Measurements from ENCODE around the gene XPOT. TPM values are rescaled to one million over a fixed set of nuclear protein-coding genes. Genes with fewer than 3 reads are reported as not detected.
A peak's percentile ranks its signal among the peaks of the same experiment; 100 is the strongest.

The XPOT gene
- total and polyA plus RNA-seq, 8 donors: 47.5 to 98.2 (median 54.9) TPM

- Histone ChIP-seq H3K27me3 (no peaks in the 10 kb centered on the region), H3K36me3 (no peaks in the 10 kb centered on the region), H3K27ac (no peak overlapping the region), H3K4me1 (no peaks in the 10 kb centered on the region), H3K9me3 (peaks cover 0 to 19% of the 10 kb centered on the region in 2 donors), H3K4me3 (no peak overlapping the region)
- no peak for ATAC-seq
- DNase-seq: no peak
- no peak for TF ChIP-seq CTCF (IDR thresholded peaks at IDR 0.05)
- intact Hi-C loops (cut with DNase I): no loop called here
Measured at GRCh38 chr12:64383675-64384074, 20.5 kb upstream of the XPOT start.

DNA sequence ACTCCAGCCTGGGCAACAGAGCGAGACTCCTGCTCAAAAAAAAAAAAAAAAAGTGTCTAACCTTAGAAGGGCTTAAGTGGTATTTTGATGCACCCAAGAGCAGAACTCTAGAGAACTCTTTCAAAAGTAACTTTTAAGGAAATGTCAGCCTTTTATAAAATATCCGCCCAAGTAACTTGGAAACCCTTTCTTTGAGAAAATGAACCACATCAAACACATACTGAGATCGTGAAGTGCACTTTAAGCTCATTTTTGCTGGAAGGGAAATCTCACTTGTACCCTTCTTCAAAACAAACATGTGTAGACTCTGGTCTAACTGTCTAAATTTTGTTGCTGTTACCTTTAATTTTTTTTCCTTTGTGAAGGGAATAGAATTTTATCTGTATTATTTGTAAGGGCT lies 19.2 kb upstream of the XPOT start:
- no peak overlapping the region for H3K27ac ChIP-seq
- H3K27me3 ChIP-seq: peaks cover 4 to 12% of the 10 kb centered on the region in 2 donors
- intact Hi-C loops (cut with DNase I): no loop called here
- H3K4me3 ChIP-seq: no peak overlapping the region
- no peak for TF ChIP-seq CTCF (IDR thresholded peaks at IDR 0.05)
- H3K9me3 ChIP-seq: peaks cover 0 to 12% of the 10 kb centered on the region in 2 donors
- peaks cover under 1 to 1% of the 10 kb centered on the region in 2 donors for H3K4me1 ChIP-seq
- no peaks in the 10 kb centered on the region for H3K36me3 ChIP-seq
- DNase-seq (no peak), ATAC-seq (no peak)

DNA sequence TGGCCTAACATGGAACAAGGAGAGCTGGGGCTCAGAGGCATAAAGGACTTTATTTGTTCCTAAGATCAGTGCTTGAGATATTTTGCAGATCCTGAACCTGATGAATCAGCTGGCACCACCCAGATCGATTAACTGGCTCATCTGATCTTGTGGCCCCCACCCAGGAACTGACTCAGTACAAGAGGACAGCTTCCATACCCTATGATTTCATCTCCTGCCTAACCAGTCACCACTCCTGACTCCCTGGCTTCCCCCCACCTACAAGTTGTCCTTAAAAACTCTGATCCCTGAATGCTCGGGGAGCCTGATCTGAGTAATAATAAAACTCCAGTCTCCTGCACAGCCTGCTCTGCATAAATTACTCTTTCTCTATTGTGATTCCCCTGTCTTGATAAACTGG lies 18.7 kb upstream of the XPOT start:
- H3K4me1 ChIP-seq: peaks cover 5 to 6% of the 10 kb centered on the region in 2 donors
- intact Hi-C loops (cut with DNase I): no loop called here
- H3K4me3 ChIP-seq: no peak overlapping the region
- peaks cover 0 to 8% of the 10 kb centered on the region in 2 donors for H3K9me3 ChIP-seq
- no peaks in the 10 kb centered on the region for H3K36me3 ChIP-seq
- peaks cover 9 to 16% of the 10 kb centered on the region in 2 donors for H3K27me3 ChIP-seq
- no peak for TF ChIP-seq CTCF (IDR thresholded peaks at IDR 0.05)
- DNase-seq (no peak), ATAC-seq (no peak)
- H3K27ac ChIP-seq: no peak overlapping the region

DNA sequence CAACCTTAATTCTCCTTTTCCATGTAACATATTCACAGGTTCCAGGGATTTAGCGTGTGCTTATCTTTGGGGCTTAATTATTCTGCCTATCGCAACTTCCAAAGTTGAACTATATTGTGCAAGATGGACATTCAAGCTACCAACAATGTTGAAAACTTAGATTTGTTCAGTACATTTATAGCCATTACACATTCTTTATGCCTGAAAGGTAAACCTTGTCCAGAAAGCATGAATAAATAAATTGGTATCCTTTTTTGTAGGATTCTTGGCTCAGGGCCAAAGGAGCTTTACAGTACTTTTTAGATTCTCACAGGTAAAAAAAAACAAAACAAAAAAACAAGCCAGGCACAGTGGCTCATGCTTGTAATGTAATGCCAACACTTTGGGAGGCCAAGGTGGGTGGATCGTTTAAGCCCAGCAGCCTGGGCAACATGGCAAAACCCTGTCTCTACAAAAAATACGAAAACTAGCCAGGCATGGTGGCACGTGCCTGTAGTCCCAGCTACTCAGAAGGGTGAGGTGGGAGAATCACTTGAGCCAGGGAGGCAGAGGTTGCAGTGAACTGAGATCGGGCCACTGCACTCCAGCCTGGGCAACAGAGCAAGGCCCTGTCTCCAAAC lies 16.9 kb upstream of the XPOT start:
- Histone ChIP-seq H3K27ac (no peak overlapping the region), H3K36me3 (no peaks in the 10 kb centered on the region), H3K4me3 (no peak overlapping the region), H3K27me3 (peaks cover 14 to 34% of the 10 kb centered on the region in 2 donors), H3K4me1 (peaks cover 8 to 9% of the 10 kb centered on the region in 2 donors), H3K9me3 (no peaks in the 10 kb centered on the region)
- peak in 1 of 4 donors; percentile 8 for DNase-seq
- ATAC-seq: no peak
- no peak for TF ChIP-seq CTCF (IDR thresholded peaks at IDR 0.05)
- intact Hi-C loops (cut with DNase I): no loop called here

DNA sequence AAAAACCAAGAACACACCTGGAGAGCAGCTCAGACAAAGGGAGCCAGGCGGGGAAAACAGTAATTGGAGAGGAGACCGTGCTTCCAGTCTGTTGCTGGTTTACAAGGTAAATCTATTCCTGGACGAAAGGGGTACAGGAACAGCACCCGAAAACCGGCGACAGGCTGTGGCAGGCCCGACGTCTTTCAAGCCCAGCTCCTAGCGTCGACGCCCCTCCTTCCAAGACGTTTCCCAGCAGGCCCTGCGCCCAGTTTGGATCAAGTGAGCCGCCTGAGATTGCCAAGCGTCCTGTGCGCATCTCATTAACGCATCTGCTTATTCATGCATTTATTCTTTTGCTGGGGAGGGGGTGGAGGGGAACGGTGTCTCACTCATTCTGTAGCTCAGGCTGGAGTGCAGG lies 15.0 kb upstream of the XPOT start:
- Histone ChIP-seq H3K27ac (no peak overlapping the region), H3K9me3 (no peaks in the 10 kb centered on the region), H3K36me3 (no peaks in the 10 kb centered on the region), H3K4me1 (peaks cover 8 to 9% of the 10 kb centered on the region in 2 donors), H3K4me3 (no peak overlapping the region), H3K27me3 (peaks cover 14 to 34% of the 10 kb centered on the region in 2 donors)
- no peak for TF ChIP-seq CTCF (IDR thresholded peaks at IDR 0.05)
- ATAC-seq: no peak
- no peak for DNase-seq
- intact Hi-C loops (cut with DNase I): no loop called here

Measured in left lung (tissue), 10 donors.